GM19023 (cell line): ENCODE measurements around the gene EVA1C.
"Not testable (repeated sequence)": the region's sequence is repeated elsewhere in the genome, so short reads cannot be mapped to it uniquely, and the experiment has no call there.

Source experiments
- ATAC-seq: cut with Tn5 transposase; IDR thresholded peaks from one replicate; pipeline ENCODE4 v1.9.1; 2021; ENCODE audit warnings: mild to moderate bottlenecking, moderate library complexity; ENCODE audit not compliant: unreplicated experiment

The EVA1C gene

GRCh38 chr21:32459972-32460371 is 47.5 kb downstream of the EVA1C start:
- ATAC-seq, result no peak

GRCh38 chr21:32461503-32461902 is 49.0 kb downstream of the EVA1C start:
- no peak for ATAC-seq

GRCh38 chr21:32462564-32462963 is 50.1 kb downstream of the EVA1C start:
- not testable (repeated sequence) for ATAC-seq

- no peak for ATAC-seq
Measured at GRCh38 chr21:32463367-32463766, 50.9 kb downstream of the EVA1C start.

- no peak for ATAC-seq
Measured at GRCh38 chr21:32463889-32464300, 51.4 kb downstream of the EVA1C start.

- no peak for ATAC-seq
Measured at GRCh38 chr21:32467291-32467690, 54.8 kb downstream of the EVA1C start.

- no peak for ATAC-seq
Measured at GRCh38 chr21:32468681-32469111, 56.2 kb downstream of the EVA1C start.

GRCh38 chr21:32469628-32470027 is 57.1 kb downstream of the EVA1C start:
- no peak for ATAC-seq

GRCh38 chr21:32470206-32470605 is 57.7 kb downstream of the EVA1C start:
- ATAC-seq, result no peak

- ATAC-seq, result no peak
Measured at GRCh38 chr21:32472890-32473765, 60.6 kb downstream of the EVA1C start.

- no peak for ATAC-seq
Measured at GRCh38 chr21:32474179-32475059, 61.9 kb downstream of the EVA1C start.

- ATAC-seq, result no peak
Measured at GRCh38 chr21:32475162-32475812, 62.8 kb downstream of the EVA1C start.

GRCh38 chr21:32476661-32477423 is 64.3 kb downstream of the EVA1C start:
- ATAC-seq, result no peak

GRCh38 chr21:32477424-32477745 is 64.9 kb downstream of the EVA1C start:
- no peak for ATAC-seq

- no peak for ATAC-seq
Measured at GRCh38 chr21:32481875-32482408, 69.4 kb downstream of the EVA1C start.

GRCh38 chr21:32482565-32483292 is 70.2 kb downstream of the EVA1C start:
- ATAC-seq, result no peak

GRCh38 chr21:32483293-32483595 is 70.7 kb downstream of the EVA1C start:
- ATAC-seq, result no peak

- ATAC-seq, result no peak
Measured at GRCh38 chr21:32484706-32485380, 72.3 kb downstream of the EVA1C start.

GRCh38 chr21:32492376-32492775 is 79.9 kb downstream of the EVA1C start:
- ATAC-seq, result no peak
